Activated T-cell treated with anti-CD3 and anti-CD28 coated beads, Interleukin-2, amount 50 U/mL, for 4 hours (primary cell): ENCODE data around the gene GRAMD2B. TPM values are rescaled to one million over a fixed set of nuclear protein-coding genes. Genes with fewer than 3 reads are reported as not detected.
A peak's percentile ranks its signal among the peaks of the same experiment; 100 is the strongest.

ENCODE experiments used
- ATAC-seq, 2 donors: fragments of 200-7000 bp; cut with Tn5 transposase; one replicate each; pipeline ENCODE4 v1.10.0; 2021
- DNase-seq: peaks from one replicate; pipeline ENCODE4 v3.0.0-alpha.2; 2020
- H3K27me3 Mint-ChIP-seq: one replicate; pipeline ENCODE4 v1.8.0; 2021; ENCODE audit warnings: low read depth, mixed read lengths
- H3K36me3 Mint-ChIP-seq: one replicate; pipeline ENCODE4 v1.8.0; 2022; ENCODE audit warnings: mixed read lengths; ENCODE audit not compliant: insufficient read depth
- H3K4me1 Mint-ChIP-seq: one replicate; pipeline ENCODE4 v1.8.0; 2021; ENCODE audit warnings: low read depth, mixed read lengths
- H3K4me3 Mint-ChIP-seq: one replicate; pipeline ENCODE4 v1.8.0; 2021; ENCODE audit warnings: mild to moderate bottlenecking, moderate library complexity, mixed read lengths
- H3K9me3 Mint-ChIP-seq: one replicate; pipeline ENCODE4 v1.8.0; 2021; ENCODE audit warnings: mixed read lengths
- total RNA-seq, 3 donors: library from RNA; stranded (reverse); gene quantifications; one replicate each; pipeline ENCODE4 v1.2.1, GENCODE V29; 2021

GRAMD2B gene
- total RNA-seq, 3 donors from 2014 or later: 9.3 to 14.7 (median 12.3) TPM

DNA sequence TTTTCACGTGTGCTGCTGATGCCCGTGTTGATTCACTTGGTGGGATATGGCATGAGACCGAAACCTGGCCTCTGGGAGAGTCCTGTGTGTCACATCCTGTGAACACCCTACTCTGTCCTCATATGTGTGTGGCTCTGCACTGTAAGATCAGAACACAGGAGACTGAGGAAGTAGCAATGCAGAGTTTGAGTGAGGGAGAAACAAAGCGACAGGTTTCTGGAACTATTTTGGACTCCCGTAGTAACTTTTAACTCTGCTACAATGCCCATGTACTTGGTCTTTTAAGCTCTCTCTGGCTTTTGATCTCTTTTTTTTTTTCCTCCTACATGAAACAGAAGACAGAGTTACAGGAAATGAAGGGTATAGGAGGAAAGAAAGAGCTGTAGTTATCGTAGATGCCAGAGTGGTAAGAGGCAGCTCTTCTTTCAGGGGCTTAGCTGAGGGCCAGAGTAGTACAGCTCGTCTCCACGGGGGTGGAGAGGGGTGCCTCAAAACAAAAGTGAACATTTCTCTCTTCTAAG is 26.6 kb downstream of the GRAMD2B start:
- H3K4me1 Mint-ChIP-seq: peaks cover 69% of the 10 kb centered on the region
- peak overlapping the region; percentile 86 for H3K4me3 Mint-ChIP-seq
- peaks cover 3% of the 10 kb centered on the region for H3K36me3 Mint-ChIP-seq
- H3K9me3 Mint-ChIP-seq: no peaks in the 10 kb centered on the region
- DNase-seq: peak; percentile 49
- no peaks in the 10 kb centered on the region for H3K27me3 Mint-ChIP-seq
- ATAC-seq: peak; percentile 86 to 91

DNA sequence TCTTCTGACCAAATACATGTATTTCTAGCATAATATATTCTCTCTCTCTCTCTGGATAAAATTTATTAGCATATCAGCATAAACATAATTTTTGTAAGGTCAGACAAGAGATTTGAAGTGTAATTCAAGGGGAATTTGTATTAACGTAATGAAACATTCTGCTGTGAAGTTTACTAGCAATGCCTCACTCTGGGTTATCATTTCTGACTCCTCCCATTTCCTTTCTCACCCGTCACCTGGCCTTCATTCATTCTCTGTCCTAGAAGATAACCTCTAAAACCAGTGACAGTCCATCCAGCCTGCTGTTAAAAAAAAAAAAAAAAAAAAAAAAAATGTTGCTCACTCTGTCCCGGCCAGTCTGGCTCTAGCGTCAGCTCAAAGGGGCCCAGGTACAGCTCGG is 27.1 kb downstream of the GRAMD2B start:
- DNase-seq (no peak), ATAC-seq (peak in 1 of 2 donors; percentile 42)
- no peaks in the 10 kb centered on the region for H3K9me3 Mint-ChIP-seq
- H3K27me3 Mint-ChIP-seq: no peaks in the 10 kb centered on the region
- H3K4me3 Mint-ChIP-seq: peak overlapping the region; percentile 86
- H3K4me1 Mint-ChIP-seq: peaks cover 65% of the 10 kb centered on the region
- H3K36me3 Mint-ChIP-seq: peaks cover 3% of the 10 kb centered on the region

DNA sequence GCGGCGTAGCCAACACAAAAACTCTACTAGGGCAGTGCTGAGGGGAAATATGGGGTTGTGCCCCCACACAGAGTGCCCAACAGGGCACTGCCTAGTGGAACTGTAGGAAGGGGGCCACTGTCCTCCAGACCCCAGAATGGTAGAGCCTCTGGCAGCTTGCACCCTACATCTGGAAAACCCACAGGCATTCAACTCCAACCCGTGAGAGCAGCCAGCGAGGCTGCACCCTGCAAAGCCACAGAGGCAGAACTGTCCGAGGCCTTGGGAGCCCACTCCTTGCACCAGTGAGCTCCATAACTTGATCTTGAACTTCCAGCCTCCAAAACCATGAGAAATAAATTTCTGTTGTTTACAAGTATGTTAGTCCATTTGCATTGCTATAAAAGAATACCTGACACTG is 27.7 kb downstream of the GRAMD2B start:
- no peak for DNase-seq
- no peak for ATAC-seq
- peaks cover 60% of the 10 kb centered on the region for H3K4me1 Mint-ChIP-seq
- peak overlapping the region; percentile 86 for H3K4me3 Mint-ChIP-seq
- no peaks in the 10 kb centered on the region for H3K27me3 Mint-ChIP-seq
- H3K9me3 Mint-ChIP-seq: no peaks in the 10 kb centered on the region
- peaks cover 3% of the 10 kb centered on the region for H3K36me3 Mint-ChIP-seq

DNA sequence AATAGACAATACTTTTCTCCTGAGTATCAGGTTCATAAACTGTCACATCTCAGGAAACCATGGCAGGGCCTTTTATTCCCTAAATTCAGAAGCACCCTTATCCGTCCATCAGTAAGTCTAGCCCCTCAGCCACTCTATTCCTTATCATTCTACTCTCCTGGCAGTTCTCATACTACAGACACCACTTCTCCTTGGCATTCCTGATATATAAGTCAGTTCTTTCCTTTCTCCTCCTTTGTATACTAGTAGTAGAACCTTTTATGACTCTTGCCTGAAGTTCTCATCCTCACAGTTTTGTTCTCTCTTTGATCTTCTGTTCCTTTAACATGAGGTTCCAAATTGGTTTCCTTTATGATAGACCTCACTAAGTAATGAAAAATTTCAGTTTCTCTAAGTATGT is 29.3 kb downstream of the GRAMD2B start:
- peaks cover 8% of the 10 kb centered on the region for H3K36me3 Mint-ChIP-seq
- peaks cover 55% of the 10 kb centered on the region for H3K4me1 Mint-ChIP-seq
- no peaks in the 10 kb centered on the region for H3K27me3 Mint-ChIP-seq
- no peak overlapping the region for H3K4me3 Mint-ChIP-seq
- DNase-seq (no peak), ATAC-seq (no peak)
- H3K9me3 Mint-ChIP-seq: no peaks in the 10 kb centered on the region

DNA sequence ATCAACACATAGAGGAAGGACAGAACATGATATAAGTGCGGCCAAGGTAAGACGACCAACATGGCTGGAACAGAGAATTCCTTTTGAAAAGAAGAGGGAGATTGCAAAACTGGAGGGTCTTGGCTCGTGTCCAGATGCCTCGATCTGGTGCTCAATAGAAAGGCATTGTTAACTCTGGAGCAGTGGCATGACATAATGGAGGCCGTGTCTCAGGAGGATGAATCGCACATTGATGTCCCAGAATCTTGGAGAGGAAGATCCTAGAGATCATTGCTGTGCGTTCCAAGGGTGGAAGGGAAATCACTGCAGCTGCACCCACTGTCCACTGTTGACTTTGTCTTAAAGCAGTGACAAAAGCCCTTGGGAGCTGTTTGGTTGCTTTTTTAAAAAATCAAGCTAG is 30.9 kb downstream of the GRAMD2B start:
- H3K36me3 Mint-ChIP-seq: peaks cover 12% of the 10 kb centered on the region
- no peaks in the 10 kb centered on the region for H3K9me3 Mint-ChIP-seq
- no peaks in the 10 kb centered on the region for H3K27me3 Mint-ChIP-seq
- no peak overlapping the region for H3K4me3 Mint-ChIP-seq
- ATAC-seq (no peak), DNase-seq (no peak)
- peaks cover 46% of the 10 kb centered on the region for H3K4me1 Mint-ChIP-seq

DNA sequence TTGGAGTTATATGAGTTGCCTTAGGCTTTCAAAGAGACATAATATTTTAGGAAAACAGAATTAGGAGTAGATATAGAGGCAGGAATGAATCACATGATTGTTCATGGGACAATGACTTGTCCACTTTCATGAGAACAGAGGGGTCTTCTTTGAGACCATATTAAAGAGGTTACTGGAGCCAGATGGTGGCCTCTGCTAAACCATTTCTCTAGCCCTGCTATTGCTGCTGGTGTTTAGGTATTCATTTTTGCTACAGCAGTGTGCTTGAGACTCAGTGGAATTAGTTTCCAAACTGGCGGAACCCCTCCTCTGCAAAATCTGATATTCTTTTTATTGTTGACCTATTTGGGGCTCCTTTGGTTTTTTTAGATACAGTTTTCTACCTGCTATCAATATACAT is 31.3 kb downstream of the GRAMD2B start:
- DNase-seq (no peak), ATAC-seq (no peak)
- Mint-ChIP-seq H3K4me3 (no peak overlapping the region), H3K27me3 (no peaks in the 10 kb centered on the region), H3K4me1 (peaks cover 44% of the 10 kb centered on the region), H3K9me3 (no peaks in the 10 kb centered on the region), H3K36me3 (peaks cover 12% of the 10 kb centered on the region)

DNA sequence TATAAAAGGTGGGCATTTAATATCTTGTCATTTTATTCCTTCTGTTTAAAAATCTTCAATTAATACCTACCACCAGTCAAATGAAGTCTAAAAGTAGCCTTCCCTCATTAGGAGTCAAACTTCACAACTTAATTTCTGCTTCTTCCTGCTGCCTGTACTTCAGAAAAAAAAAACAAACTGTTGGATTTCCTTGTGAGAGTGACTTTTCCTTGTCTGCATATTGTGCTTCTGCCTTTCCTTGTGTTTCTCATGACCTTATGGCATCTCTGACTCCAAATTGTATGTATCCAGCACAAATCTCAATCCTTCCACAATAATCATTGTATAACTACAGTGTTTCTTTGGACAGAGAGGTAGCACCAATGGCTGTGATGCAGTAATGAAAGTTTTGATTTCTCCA is 32.1 kb downstream of the GRAMD2B start:
- DNase-seq (no peak), ATAC-seq (no peak)
- Mint-ChIP-seq H3K27me3 (no peaks in the 10 kb centered on the region), H3K9me3 (no peaks in the 10 kb centered on the region), H3K36me3 (peaks cover 12% of the 10 kb centered on the region), H3K4me3 (no peak overlapping the region), H3K4me1 (peaks cover 38% of the 10 kb centered on the region)

DNA sequence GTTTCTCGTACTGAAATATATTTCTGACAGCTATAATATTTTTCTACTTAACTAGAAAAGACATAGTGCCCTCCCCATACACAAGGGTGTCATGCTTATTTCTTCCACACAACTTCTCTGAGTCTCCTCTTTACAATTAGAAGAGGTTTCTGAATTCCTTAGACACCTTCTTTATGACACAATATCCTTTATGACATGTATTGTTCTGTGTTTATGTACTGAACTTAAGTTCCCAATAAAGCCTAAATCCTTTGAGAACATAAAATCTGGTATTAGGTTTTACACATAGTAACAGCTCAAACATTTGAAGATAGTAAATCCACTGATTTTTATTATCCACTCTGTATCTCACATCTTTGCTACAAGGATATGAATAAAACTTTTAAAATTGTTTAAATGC is 32.5 kb downstream of the GRAMD2B start:
- ATAC-seq: no peak
- Mint-ChIP-seq H3K4me1 (peaks cover 33% of the 10 kb centered on the region), H3K36me3 (peaks cover 15% of the 10 kb centered on the region), H3K4me3 (no peak overlapping the region), H3K27me3 (no peaks in the 10 kb centered on the region), H3K9me3 (no peaks in the 10 kb centered on the region)
- DNase-seq: no peak

DNA sequence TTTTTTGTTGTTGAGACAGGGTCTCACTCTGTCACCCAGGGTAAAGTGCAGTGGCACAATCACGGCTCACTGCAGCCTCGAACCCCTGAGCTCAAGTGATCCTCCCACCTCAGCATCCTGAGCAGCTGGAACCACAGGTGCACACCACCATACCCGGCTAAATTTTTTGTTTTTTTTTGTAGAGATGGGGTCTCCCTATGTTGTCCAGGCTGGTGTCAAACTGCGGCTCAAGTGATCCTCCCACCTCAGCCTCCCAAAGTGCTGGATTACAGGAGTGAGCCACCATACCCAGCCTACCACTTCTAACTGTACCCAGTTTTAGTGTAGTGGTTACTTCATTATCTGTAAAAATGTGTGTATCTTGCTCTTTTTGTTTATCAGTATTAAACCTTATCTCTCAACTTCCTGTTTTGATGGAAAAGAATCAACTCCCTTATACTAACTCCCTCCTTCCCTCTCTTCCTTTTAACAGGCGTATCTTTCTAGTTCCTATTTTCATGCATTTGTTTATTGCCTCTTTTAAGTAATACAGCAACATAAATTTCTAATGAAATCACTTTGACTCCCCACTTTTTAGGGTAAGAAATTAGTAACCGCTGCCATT is 33.1 kb downstream of the GRAMD2B start:
- DNase-seq (no peak), ATAC-seq (no peak)
- Mint-ChIP-seq H3K36me3 (peaks cover 15% of the 10 kb centered on the region), H3K9me3 (no peaks in the 10 kb centered on the region), H3K4me1 (peaks cover 27% of the 10 kb centered on the region), H3K27me3 (no peaks in the 10 kb centered on the region), H3K4me3 (no peak overlapping the region)

DNA sequence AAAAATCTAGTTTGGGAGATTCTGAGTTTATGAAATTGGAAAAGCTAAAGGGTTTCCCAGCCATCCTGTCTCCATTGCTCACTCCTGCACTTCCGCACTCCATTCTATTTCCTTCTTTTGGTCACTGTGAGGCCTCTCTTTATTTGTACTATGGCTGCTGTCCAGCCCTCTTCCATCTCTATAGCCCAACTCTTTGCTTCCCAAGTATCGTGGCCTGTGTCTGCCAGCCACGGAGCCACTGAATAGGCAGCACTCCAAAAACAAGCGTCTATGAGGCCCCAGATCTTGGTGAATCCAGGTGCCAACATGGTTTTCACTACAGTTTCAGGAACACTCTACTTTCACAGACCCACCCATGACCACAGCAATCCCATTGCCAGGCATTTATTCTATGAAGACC is 37.2 kb downstream of the GRAMD2B start:
- Mint-ChIP-seq H3K4me3 (no peak overlapping the region), H3K36me3 (peaks cover 14% of the 10 kb centered on the region), H3K27me3 (no peaks in the 10 kb centered on the region), H3K4me1 (peaks cover 22% of the 10 kb centered on the region), H3K9me3 (no peaks in the 10 kb centered on the region)
- ATAC-seq: no peak
- DNase-seq: no peak

DNA sequence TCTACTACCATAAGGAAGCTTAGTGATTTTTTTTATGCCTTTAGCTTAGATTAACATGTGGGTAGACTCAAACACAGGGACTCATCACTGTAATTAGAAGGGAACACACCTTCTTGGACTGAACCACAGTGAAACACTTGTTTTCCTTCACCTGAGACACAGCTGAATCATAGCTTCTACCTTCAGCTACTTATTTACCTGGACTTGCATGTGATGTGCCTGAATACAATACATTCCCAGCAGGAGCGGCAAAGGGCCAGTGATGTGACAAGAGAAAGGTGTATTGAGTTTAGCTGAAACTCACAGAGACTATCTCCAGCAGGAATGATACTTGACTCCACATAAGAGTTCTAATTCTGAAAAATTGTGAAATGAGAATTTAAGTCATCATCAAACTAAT is 37.8 kb downstream of the GRAMD2B start:
- H3K4me3 Mint-ChIP-seq: no peak overlapping the region
- no peaks in the 10 kb centered on the region for H3K27me3 Mint-ChIP-seq
- peaks cover 22% of the 10 kb centered on the region for H3K4me1 Mint-ChIP-seq
- peaks cover 14% of the 10 kb centered on the region for H3K36me3 Mint-ChIP-seq
- ATAC-seq (no peak), DNase-seq (no peak)
- H3K9me3 Mint-ChIP-seq: no peaks in the 10 kb centered on the region

DNA sequence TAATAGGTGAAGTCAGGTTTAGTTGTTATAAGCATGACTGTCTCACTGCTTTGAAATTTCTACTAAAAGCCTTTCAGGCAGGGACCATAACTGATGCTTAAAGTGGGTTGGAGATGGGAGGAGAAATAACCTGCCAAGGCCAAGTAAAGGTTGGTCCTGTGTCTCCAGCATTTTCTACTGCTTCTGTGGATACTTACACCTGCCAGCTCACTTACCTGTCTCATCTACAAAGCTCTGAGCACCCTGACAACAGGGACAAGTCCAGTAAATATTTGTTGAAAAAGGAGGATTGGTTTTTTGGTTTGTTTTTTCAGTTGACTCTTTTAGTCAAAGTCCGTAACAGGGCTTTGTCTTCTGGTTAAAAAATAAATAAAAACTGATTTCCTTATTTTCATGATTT is 38.6 kb downstream of the GRAMD2B start:
- Mint-ChIP-seq H3K27me3 (no peaks in the 10 kb centered on the region), H3K36me3 (peaks cover 15% of the 10 kb centered on the region), H3K4me1 (peaks cover 15% of the 10 kb centered on the region), H3K9me3 (no peaks in the 10 kb centered on the region), H3K4me3 (no peak overlapping the region)
- ATAC-seq: no peak
- DNase-seq: no peak

DNA sequence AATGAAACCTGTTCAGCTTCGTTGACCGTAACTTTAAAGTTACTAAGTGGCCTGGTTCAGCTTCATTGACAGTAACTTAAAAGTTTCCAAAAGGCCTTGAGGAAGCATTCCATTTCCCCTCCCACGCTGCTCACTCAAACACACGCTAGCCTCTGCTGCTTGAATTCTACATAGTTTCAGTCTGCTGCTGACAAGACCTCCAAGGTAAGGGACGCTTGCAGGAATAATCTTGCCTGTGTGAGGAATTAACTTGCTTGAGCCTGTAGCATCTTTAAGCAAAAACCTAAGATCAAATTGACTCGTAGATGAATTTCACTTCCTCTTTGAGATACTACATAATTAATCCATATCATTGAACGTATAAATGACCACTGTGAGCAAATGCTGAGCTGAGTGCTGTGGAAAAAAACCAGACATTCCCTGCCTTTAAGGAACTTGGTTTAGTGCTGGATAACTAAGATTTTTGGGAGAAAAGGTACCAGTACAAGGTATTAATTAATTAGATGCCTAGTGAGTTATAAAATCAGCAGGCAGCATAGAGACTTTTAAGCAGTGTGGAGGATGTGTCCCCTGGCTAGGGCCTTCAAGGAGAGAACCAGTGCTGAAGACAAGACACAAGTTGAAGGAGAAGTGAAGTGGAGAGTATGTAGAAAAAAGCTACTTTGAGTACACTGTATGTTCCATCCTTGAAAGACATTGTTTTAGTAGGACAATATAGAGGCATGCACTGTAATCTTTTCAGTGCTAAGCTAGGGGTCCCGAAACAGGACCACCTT is 39.2 kb downstream of the GRAMD2B start:
- Mint-ChIP-seq H3K27me3 (no peaks in the 10 kb centered on the region), H3K4me3 (no peak overlapping the region), H3K9me3 (no peaks in the 10 kb centered on the region), H3K36me3 (peaks cover 14% of the 10 kb centered on the region), H3K4me1 (peaks cover 15% of the 10 kb centered on the region)
- ATAC-seq (no peak), DNase-seq (no peak)

DNA sequence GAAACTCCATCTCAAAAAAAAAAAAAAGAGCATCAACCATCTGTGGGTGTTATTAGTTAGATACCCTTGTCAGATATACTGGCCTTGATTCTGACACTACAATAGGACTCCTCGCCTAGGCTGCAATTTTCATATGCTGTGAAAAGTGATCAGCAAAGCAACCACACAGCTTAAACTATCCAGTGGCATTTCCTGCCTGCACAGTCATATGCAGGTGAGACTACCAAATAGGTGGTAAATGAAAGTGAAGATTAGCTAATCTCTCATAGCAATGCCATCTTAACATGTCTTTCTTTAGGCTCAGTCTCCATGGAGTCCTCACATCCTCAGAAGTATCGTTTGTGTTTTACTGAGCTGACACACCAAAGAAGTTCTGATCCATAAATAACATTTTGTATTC is 40.8 kb downstream of the GRAMD2B start:
- Mint-ChIP-seq H3K4me1 (peaks cover 13% of the 10 kb centered on the region), H3K4me3 (no peak overlapping the region), H3K27me3 (no peaks in the 10 kb centered on the region), H3K36me3 (peaks cover 12% of the 10 kb centered on the region), H3K9me3 (no peaks in the 10 kb centered on the region)
- ATAC-seq: peak in 1 of 2 donors; percentile 54
- DNase-seq: no peak

DNA sequence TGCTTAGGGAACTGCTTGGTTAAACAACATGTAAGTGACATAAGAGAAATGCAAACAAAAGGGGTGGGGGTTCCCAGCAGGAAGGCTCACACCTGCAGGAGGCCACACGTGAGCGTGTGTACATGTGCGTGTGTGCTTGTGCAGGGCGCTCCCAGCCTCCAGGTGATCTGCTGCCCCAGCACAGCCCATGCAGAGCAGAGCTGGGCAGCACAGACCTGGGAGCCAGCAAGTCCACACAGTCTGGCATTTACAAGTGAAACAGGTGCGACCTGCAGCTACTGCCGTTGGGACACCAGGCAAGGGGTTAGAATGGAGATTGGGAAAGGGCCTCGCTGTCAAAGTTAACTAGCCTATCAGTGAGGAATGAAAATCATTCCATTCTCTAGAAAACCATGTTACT is 41.8 kb downstream of the GRAMD2B start:
- Mint-ChIP-seq H3K4me3 (no peak overlapping the region), H3K9me3 (no peaks in the 10 kb centered on the region)

More for the DNA sequence above, 41.8 kb downstream of the GRAMD2B start:
- DNase-seq: no peak
- H3K4me1 Mint-ChIP-seq: peaks cover 13% of the 10 kb centered on the region
- H3K27me3 Mint-ChIP-seq: no peaks in the 10 kb centered on the region
- peaks cover 12% of the 10 kb centered on the region for H3K36me3 Mint-ChIP-seq
- no peak for ATAC-seq
